Measurements from ENCODE around the gene HDAC4.

HDAC4 gene

GRCh38 chr2:239118264-239118663 lies 282.6 kb downstream of the HDAC4 start:
- no peak overlapping the region for H3K4me3 ChIP-seq (ENCODE audit: low read depth, low read length)
- no peak for DNase-seq (ENCODE audit: low read depth)

GRCh38 chr2:239117831-239118230 lies 283.0 kb downstream of the HDAC4 start:
- H3K4me3 ChIP-seq (ENCODE audit: low read depth, low read length), result no peak overlapping the region
- no peak for DNase-seq (ENCODE audit: low read depth)

- DNase-seq (ENCODE audit: low read depth), result peak; percentile 7
- H3K4me3 ChIP-seq (ENCODE audit: low read depth, low read length), result no peak overlapping the region
These were observed 284.2 kb downstream of the HDAC4 start for GRCh38 chr2:239116456-239117246.

GRCh38 chr2:239115616-239116015 lies 285.2 kb downstream of the HDAC4 start:
- no peak for DNase-seq (ENCODE audit: low read depth)
- no peak overlapping the region for H3K4me3 ChIP-seq (ENCODE audit: low read depth, low read length)

- no peak for DNase-seq (ENCODE audit: low read depth)
- no peak overlapping the region for H3K4me3 ChIP-seq (ENCODE audit: low read depth, low read length)
These were observed 286.1 kb downstream of the HDAC4 start for GRCh38 chr2:239114616-239115265.

- DNase-seq (ENCODE audit: low read depth), result peak; percentile 6
These were observed 286.7 kb downstream of the HDAC4 start for GRCh38 chr2:239114119-239114581.

GRCh38 chr2:239113615-239114014 lies 287.2 kb downstream of the HDAC4 start:
- DNase-seq (ENCODE audit: low read depth), result no peak
- no peak overlapping the region for H3K4me3 ChIP-seq (ENCODE audit: low read depth, low read length)

More at GRCh38 chr2:239114119-239114581, 286.7 kb downstream of the HDAC4 start:
- H3K4me3 ChIP-seq (ENCODE audit: low read depth, low read length), result no peak overlapping the region

- peak; percentile 4 for DNase-seq (ENCODE audit: low read depth)
- no peak overlapping the region for H3K4me3 ChIP-seq (ENCODE audit: low read depth, low read length)
These were observed 287.6 kb downstream of the HDAC4 start for GRCh38 chr2:239113171-239113570.

GRCh38 chr2:239112127-239112774 lies 288.6 kb downstream of the HDAC4 start:
- H3K4me3 ChIP-seq (ENCODE audit: low read depth, low read length), result no peak overlapping the region
- no peak for DNase-seq (ENCODE audit: low read depth)

GRCh38 chr2:239111401-239112100 lies 289.3 kb downstream of the HDAC4 start:
- no peak for DNase-seq (ENCODE audit: low read depth)

GRCh38 chr2:239110595-239111048 lies 290.2 kb downstream of the HDAC4 start:
- H3K4me3 ChIP-seq (ENCODE audit: low read depth, low read length), result no peak overlapping the region
- no peak for DNase-seq (ENCODE audit: low read depth)

More at GRCh38 chr2:239111401-239112100, 289.3 kb downstream of the HDAC4 start:
- H3K4me3 ChIP-seq (ENCODE audit: low read depth, low read length), result no peak overlapping the region

- DNase-seq (ENCODE audit: low read depth), result no peak
- no peak overlapping the region for H3K4me3 ChIP-seq (ENCODE audit: low read depth, low read length)
These were observed 290.8 kb downstream of the HDAC4 start for GRCh38 chr2:239109928-239110545.

GRCh38 chr2:239109041-239109927 lies 291.5 kb downstream of the HDAC4 start:
- no peak overlapping the region for H3K4me3 ChIP-seq (ENCODE audit: low read depth, low read length)

GRCh38 chr2:239108459-239108858 lies 292.4 kb downstream of the HDAC4 start:
- no peak overlapping the region for H3K4me3 ChIP-seq (ENCODE audit: low read depth, low read length)
- no peak for DNase-seq (ENCODE audit: low read depth)

More at GRCh38 chr2:239109041-239109927, 291.5 kb downstream of the HDAC4 start:
- DNase-seq (ENCODE audit: low read depth), result no peak

GRCh38 chr2:239107936-239108335 lies 292.9 kb downstream of the HDAC4 start:
- no peak for DNase-seq (ENCODE audit: low read depth)
- H3K4me3 ChIP-seq (ENCODE audit: low read depth, low read length), result no peak overlapping the region

- DNase-seq (ENCODE audit: low read depth), result no peak
- no peak overlapping the region for H3K4me3 ChIP-seq (ENCODE audit: low read depth, low read length)
These were observed 293.9 kb downstream of the HDAC4 start for GRCh38 chr2:239106966-239107365.

GRCh38 chr2:239106314-239106908 lies 294.4 kb downstream of the HDAC4 start:
- peak; percentile 19 for DNase-seq (ENCODE audit: low read depth)
- no peak overlapping the region for H3K4me3 ChIP-seq (ENCODE audit: low read depth, low read length)

GRCh38 chr2:239105234-239105633 lies 295.6 kb downstream of the HDAC4 start:
- no peak for DNase-seq (ENCODE audit: low read depth)
- no peak overlapping the region for H3K4me3 ChIP-seq (ENCODE audit: low read depth, low read length)

Measured in skeletal muscle cell (primary cell).